Activated naive CD4-positive, alpha-beta T cell treated with anti-CD3 and anti-CD28 coated beads, Interleukin-2, amount 50 U/mL, for 16 hours (primary cell): ENCODE data around the gene ALKBH2.
A peak's percentile ranks its signal among the peaks of the same experiment; 100 is the strongest.
"Not testable (repeated sequence)": the region's sequence is repeated elsewhere in the genome, so short reads cannot be mapped to it uniquely, and the experiment has no call there.

ENCODE experiments used
- DNase-seq: peaks from one replicate; pipeline ENCODE4 v3.0.0-alpha.2; 2020

The ALKBH2 gene

GRCh38 chr12:109065154-109065852, 28.0 kb downstream of the ALKBH2 start:
- no peak for DNase-seq

- DNase-seq: no peak
Observed at GRCh38 chr12:109064143-109064542, 29.1 kb downstream of the ALKBH2 start.

GRCh38 chr12:109058773-109059172, 34.5 kb downstream of the ALKBH2 start:
- DNase-seq: no peak

GRCh38 chr12:109057376-109057775, 35.9 kb downstream of the ALKBH2 start:
- DNase-seq: no peak

GRCh38 chr12:109056891-109057290, 36.4 kb downstream of the ALKBH2 start:
- DNase-seq: no peak

GRCh38 chr12:109054520-109054919, 38.8 kb downstream of the ALKBH2 start:
- DNase-seq: no peak

- not testable (repeated sequence) for DNase-seq
Observed at GRCh38 chr12:109054124-109054513, 39.2 kb downstream of the ALKBH2 start.

- peak; percentile 26 for DNase-seq
Observed at GRCh38 chr12:109053382-109054123, 39.7 kb downstream of the ALKBH2 start.

- peak; percentile 82 for DNase-seq
Observed at GRCh38 chr12:109052414-109053323, 40.6 kb downstream of the ALKBH2 start, which contains the start of gene USP30. Gene USP30, plus strand, starts transcription at chr12:109052576. Its CDS starts 103 bp downstream, at chr12:109052679.

- DNase-seq: no peak
Observed at GRCh38 chr12:109052097-109052413, 41.2 kb downstream of the ALKBH2 start.

- not testable (repeated sequence) for DNase-seq
Observed at GRCh38 chr12:109049794-109050193, 43.5 kb downstream of the ALKBH2 start.

- DNase-seq: not testable (repeated sequence)
Observed at GRCh38 chr12:109048706-109049105, 44.6 kb downstream of the ALKBH2 start.

- DNase-seq: no peak
Observed at GRCh38 chr12:109047081-109047805, 46.0 kb downstream of the ALKBH2 start.

GRCh38 chr12:109044241-109044640, 49.0 kb downstream of the ALKBH2 start:
- no peak for DNase-seq
